ENCODE results near the gene PTBP1. TPM values are rescaled to one million over a fixed set of nuclear protein-coding genes. Genes with fewer than 3 reads are reported as not detected.

The PTBP1 gene
- total RNA-seq, result 107 and 233 TPM in 2 replicates

GRCh38 chr19:796692-797527 lies at the start of gene PTBP1:
TSS of gene PTBP1 (plus strand) at chr19:797452. CDS start at chr19:797498, 46 bp downstream.

GRCh38 chr19:750640-751423 lies 46.4 kb upstream of the PTBP1 start, which contains the start of gene MISP:
TSS of gene MISP (plus strand) at chr19:751112. CDS start at chr19:756947, 5,835 bp downstream.

GRCh38 chr19:821825-822503 lies 24.7 kb downstream of the PTBP1 start, which contains the start of gene PLPPR3:
TSS of gene PLPPR3 (minus strand) at chr19:821955. CDS start at chr19:821559, 396 bp downstream.

DNA sequence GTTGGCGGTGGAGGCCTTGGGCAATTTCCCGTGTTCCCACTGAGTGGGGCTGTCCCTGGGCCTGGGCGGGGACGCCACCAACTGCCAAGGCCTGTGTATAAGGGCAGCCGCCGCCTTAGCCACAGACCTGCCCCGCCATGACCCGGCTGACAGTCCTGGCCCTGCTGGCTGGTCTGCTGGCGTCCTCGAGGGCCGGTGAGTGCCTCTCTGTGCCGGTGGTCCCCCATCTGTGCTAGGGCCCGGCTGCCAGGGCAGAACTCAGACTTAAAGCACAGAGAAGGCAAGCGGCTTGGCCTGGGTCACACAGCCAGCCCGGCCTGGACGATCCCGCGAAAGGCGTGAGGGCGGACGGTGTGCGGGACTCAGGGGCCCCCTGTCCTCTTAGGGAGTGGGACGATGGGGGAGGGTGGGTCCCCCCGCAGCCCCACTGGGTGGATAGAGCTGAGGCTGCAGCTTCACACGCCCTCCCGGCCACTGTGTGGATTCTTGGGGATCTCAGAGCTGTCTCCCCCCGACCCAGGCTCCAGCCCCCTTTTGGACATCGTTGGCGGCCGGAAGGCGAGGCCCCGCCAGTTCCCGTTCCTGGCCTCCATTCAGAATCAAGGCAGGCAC lies 30.6 kb downstream of the PTBP1 start, which contains the start of gene AZU1:
TSS of gene AZU1 (plus strand) at position 128 of the 612 bp plus-strand sequence. CDS start at position 138, 10 bp downstream.

DNA sequence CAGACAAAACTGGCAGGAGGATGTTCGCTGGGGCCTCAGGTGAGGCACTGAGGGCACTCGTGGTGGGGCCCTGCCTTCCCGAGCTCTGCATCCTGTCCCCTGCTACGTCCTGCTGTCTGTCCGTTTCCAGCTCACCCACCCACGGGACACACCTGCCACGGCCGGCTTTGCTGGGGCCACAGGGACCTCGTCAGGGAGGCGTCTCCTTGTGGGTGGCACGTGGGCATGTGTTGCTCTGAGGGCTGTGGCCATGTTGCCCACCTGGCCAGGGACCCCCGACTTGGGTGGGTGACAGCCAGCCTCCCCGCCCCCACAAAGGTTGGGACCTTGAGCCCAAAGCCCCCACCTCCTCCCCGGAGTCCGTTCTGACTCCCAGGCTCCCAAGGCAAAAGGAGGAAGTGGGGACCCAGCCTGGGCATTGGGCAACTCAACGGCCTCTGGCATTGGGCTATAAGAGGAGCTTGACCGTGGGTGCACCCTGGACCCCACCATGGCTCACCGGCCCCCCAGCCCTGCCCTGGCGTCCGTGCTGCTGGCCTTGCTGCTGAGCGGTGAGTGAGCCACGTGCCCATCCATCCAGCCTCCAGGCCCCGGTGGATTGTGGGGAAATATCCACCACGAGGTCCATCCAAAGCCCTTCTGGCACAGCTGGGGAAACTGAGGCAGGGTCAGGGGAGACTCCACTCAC lies 43.4 kb downstream of the PTBP1 start, which contains the start of gene PRTN3:
TSS of gene PRTN3 (plus strand) at position 481 of the 688 bp plus-strand sequence. CDS start at position 491, 10 bp downstream.

DNA sequence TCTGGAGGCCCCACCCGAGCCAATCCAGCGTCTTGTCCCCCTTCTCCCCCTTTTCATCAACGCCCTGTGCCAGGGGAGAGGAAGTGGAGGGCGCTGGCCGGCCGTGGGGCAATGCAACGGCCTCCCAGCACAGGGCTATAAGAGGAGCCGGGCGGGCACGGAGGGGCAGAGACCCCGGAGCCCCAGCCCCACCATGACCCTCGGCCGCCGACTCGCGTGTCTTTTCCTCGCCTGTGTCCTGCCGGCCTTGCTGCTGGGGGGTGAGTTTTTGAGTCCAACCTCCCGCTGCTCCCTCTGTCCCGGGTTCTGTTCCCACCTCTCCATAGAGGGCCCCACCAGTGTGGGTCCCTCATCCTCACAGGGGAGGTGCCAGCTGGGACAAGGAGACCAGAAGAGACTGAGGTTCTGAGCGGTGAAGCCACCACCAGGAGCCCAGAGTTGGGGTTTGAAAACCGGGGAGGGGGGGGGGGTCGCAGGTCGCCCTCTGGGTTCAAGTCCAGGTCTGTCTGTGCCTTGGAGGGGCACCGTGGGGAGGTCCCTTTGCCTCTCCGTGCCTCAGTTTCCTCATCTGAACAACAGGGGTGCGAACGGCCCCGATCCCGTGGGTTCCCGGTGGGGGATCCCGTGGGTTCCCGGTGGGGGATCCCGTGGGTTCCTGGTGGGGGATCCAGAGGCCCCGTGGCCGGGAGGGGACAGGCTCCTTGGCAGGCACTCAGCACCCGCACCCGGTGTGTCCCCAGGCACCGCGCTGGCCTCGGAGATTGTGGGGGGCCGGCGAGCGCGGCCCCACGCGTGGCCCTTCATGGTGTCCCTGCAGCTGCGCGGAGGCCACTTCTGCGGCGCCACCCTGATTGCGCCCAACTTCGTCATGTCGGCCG lies 55.1 kb downstream of the PTBP1 start, which contains the start of gene ELANE:
TSS of gene ELANE (plus strand) at position 168 of the 878 bp plus-strand sequence. CDS start at position 194, 26 bp downstream.

DNA sequence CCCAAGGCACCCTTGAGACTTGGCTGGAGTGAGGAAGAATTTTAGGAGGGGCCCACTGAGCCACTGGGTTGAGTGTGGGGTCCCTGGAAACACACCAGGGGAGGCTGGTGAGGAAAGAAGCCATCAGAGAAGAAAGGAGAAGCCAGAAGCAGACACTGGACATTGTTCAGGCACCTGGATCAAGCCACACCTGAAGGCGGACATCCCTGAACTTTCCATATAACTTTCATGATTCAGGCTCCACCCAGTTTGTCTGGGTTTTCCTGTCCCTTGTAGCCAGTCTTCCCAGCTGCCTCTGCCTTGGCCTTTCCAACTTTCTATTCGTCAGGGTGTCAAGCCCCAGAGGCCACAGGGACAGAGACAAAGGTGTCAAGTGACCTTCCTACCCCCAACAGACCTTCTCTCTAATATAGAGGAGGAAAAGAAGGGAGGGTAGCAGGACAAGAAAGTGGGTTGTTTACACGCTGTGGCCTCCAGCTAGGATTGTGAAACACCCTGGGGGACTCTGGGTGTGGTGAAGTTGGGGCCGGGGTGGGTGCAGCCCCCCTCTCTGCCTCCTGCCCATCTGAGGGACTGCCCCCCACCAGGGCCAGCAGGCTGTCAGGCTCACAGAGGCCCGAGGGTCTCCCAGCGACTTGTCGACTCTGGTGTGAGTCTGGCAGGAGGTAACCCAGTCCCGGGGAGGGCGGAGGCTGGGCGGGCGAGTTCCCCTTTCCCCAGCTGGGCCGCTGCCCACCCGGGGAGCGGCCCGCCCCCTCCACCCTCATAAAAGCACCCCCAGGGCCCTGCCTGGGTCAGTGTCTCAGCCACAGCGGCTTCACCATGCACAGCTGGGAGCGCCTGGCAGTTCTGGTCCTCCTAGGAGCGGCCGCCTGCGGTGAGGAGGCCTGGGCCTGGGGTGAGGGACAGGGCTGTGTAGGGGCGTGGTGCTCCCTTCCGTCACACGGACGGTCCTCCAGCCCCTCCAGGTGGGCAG lies 61.9 kb downstream of the PTBP1 start, which contains the start of gene CFD:
TSS of gene CFD (plus strand) at position 797 of the 976 bp plus-strand sequence. CDS start at position 823, 26 bp downstream.

Other genes with a start within 250 kb of the PTBP1 start
- gene BSG, start 224.9 kb upstream of the PTBP1 start, total RNA-seq, result 219 and 355 TPM in 2 replicates
- gene HCN2, start 207.6 kb upstream of the PTBP1 start, total RNA-seq, result 0.32 and 1.8 TPM in 2 replicates
- 19.3 and 34.0 TPM in 2 replicates for gene POLRMT, start 163.9 kb upstream of the PTBP1 start, total RNA-seq
- gene FGF22, start 157.6 kb upstream of the PTBP1 start, total RNA-seq, result under 0.01 TPM in 1 of 2 replicates, not detected in the other
- 17.3 and 25.2 TPM in 2 replicates for gene RNF126, start 134.2 kb upstream of the PTBP1 start, total RNA-seq
- gene FSTL3, start 121.1 kb upstream of the PTBP1 start, total RNA-seq, result 4.5 and 13.2 TPM in 2 replicates
- gene PRSS57, start 102.0 kb upstream of the PTBP1 start, total RNA-seq, result 0.16 TPM in 1 of 2 replicates, not detected in the other
- gene PALM, start 88.5 kb upstream of the PTBP1 start, total RNA-seq, result 13.6 and 65.8 TPM in 2 replicates
- gene MISP, start 46.3 kb upstream of the PTBP1 start, total RNA-seq, result not detected in 2 replicates
- gene PLPPR3, start 24.5 kb downstream of the PTBP1 start, total RNA-seq, result 0.13 and 0.16 TPM in 2 replicates
- not detected in 2 replicates for gene AZU1, start 30.4 kb downstream of the PTBP1 start, total RNA-seq
- gene PRTN3, start 43.5 kb downstream of the PTBP1 start, total RNA-seq, result not detected in 2 replicates
- gene ELANE, start 54.9 kb downstream of the PTBP1 start, total RNA-seq, result not detected in 2 replicates
- 1.5 and 1.8 TPM in 2 replicates for gene CFD, start 62.2 kb downstream of the PTBP1 start, total RNA-seq
- gene MED16, start 95.7 kb downstream of the PTBP1 start, total RNA-seq, result 18.3 and 54.2 TPM in 2 replicates
- not detected in 2 replicates for gene RNU6-9, start 96.0 kb downstream of the PTBP1 start, total RNA-seq
- gene R3HDM4, start 115.8 kb downstream of the PTBP1 start, total RNA-seq, result 17.5 and 33.3 TPM in 2 replicates
- not detected in 2 replicates for gene KISS1R, start 119.9 kb downstream of the PTBP1 start, total RNA-seq
- gene ARID3A, start 128.6 kb downstream of the PTBP1 start, total RNA-seq, result 9.2 and 16.4 TPM in 2 replicates
- gene WDR18, start 186.9 kb downstream of the PTBP1 start, total RNA-seq, result 72.4 and 77.4 TPM in 2 replicates
- gene GRIN3B, start 203.0 kb downstream of the PTBP1 start, total RNA-seq, result 0.50 and 0.97 TPM in 2 replicates
- gene TMEM259, start 223.7 kb downstream of the PTBP1 start, total RNA-seq, result 37.9 and 71.6 TPM in 2 replicates
- gene RNU6-2, start 224.1 kb downstream of the PTBP1 start, total RNA-seq, result not detected in 2 replicates
- 120 and 249 TPM in 2 replicates for gene CNN2, start 229.2 kb downstream of the PTBP1 start, total RNA-seq
- gene ABCA7, start 242.7 kb downstream of the PTBP1 start, total RNA-seq, result 6.2 and 7.8 TPM in 2 replicates